ENCODE measurements around the gene RPS5.
A peak's percentile ranks its signal among the peaks of the same experiment; 100 is the strongest.
"Not testable (repeated sequence)": the region's sequence is repeated elsewhere in the genome, so short reads cannot be mapped to it uniquely, and the experiment has no call there.

Gene RPS5

DNA sequence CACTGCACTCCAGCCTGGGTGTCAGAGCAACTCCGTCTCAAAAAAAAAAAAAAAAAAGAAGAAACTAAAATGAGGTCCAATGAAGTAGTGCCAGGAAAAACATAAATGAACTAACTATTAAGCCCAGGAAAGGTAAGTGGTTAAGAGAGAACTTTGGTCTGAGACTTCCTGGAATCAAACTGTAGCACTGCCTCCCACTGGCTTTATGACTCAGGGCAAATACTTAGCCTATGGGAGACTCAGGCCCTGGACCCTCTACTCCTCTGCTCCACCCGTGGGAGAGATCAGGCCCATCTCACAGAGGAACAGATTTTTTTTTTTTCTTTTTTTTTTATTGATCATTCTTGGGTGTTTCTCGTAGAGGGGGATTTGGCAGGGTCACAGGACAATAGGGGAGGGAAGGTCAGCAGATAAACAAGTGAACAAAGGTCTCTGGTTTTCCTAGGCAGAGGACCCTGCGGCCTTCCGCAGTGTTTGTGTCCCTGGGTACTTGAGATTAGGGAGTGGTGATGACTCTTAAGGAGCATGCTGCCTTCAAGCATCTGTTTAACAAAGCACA, 16.9 kb downstream of the RPS5 start:
- DNase-seq (ENCODE audit: low spot score), result not testable (repeated sequence)

DNA sequence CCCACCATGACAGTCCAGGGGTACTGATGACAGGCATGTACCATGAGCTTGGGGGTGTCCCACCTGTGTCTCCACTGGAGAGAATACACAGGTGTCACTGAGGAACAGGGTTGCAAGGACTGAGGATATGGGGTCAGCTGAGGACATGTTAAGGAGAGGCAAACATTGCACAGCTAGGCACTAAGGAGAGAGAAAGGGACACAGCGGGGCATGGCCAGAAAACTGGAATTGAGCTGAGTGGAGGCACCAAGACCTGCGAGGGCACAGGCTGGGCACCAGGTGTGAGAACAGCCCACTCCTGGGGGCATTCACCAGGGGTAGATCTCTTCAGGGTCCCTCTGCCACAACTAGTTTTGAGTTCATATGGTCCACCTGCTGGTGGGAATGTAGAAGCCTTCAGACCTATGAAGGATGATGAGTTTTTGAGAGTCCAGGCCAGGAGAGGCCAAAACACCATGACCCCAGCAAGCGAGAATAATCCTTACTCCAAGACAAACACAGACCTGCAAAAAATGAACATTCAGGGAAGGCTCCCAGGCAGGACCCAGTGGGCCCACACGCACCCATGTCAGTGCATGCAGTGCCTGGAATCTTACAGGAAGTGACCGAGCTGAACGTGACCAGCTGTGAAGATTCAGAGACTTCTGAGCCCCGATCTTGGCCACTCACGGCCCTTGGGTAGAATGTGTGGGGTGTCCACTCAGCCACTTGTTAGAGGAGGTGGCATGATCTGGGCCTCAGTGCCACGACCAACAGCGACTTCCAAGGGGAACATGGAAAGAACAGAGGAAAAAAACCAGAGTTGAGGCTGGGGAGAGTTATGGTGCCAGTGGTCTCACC, 20.0 kb downstream of the RPS5 start:
- no peak for DNase-seq (ENCODE audit: low spot score)

GRCh38 chr19:58407658-58408151, 20.6 kb downstream of the RPS5 start:
- no peak for DNase-seq (ENCODE audit: low spot score)

GRCh38 chr19:58408152-58409009, 21.3 kb downstream of the RPS5 start, which contains the start of gene ZNF584:
Gene ZNF584, plus strand, starts transcription at chr19:58408649. Its CDS starts 499 bp downstream, at chr19:58409148.
- DNase-seq (ENCODE audit: low spot score), result peak; percentile 89

DNA sequence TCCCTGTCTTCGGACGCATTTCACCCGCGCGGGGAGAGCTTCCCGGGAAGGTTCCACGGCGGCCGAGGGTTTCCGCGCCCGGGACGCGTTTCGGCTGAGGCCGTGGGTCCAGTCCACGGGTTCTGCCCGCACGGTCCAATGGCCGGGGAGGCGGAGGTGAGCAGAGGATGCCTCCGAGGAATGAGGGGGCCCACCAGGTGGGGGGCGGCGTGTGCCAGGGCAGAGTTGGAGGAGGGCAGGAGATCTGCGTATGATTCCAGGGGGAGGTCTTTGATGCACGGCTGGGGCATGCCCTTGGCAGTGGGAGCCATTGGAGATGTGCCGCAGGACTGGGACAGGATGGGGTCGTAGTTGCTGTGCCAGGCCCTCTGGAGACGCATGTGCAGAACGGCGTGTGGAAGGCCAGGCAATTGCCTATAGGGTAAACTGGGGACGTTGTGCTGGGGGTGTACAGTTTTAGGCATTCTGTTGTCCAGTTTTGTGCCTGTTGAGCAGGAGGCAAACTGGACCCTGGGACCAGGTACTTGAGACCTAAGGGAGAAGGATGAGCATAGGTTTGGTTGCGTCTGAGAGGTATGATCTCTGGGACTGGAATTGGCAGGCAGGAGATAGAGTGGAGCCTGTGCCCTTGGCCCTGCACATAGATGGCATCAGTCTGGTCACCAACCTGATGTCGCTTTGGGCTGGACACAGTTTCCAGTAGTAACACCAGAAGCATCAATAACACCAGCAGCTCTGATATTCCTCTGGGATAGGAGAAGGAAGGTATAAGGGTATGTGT, 22.1 kb downstream of the RPS5 start:
- no peak for DNase-seq (ENCODE audit: low spot score)

DNA sequence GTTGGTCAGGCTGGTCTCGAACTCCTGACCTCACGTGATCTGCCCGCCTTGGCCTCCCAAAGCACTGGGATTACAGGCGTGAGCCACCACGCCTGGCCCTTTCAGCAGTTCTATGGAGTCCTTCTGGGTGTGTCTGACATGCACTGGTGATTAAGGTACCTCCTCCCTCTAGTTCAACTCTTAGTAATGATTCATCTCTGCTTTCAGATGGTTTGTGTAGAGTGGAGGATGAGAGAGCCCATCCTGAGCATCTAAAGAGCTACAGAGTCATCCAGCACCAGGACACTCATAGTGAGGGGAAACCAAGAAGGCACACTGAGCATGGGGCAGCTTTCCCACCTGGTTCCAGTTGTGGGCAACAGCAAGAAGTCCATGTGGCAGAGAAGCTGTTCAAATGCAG, 29.5 kb downstream of the RPS5 start:
- no peak for DNase-seq (ENCODE audit: low spot score)

GRCh38 chr19:58417071-58417470, 30.0 kb downstream of the RPS5 start:
- no peak for DNase-seq (ENCODE audit: low spot score)

- no peak for DNase-seq (ENCODE audit: low spot score)
These were observed 41.5 kb downstream of the RPS5 start for GRCh38 chr19:58428617-58429016.

GRCh38 chr19:58429745-58430144, 42.7 kb downstream of the RPS5 start:
- no peak for DNase-seq (ENCODE audit: low spot score)

DNA sequence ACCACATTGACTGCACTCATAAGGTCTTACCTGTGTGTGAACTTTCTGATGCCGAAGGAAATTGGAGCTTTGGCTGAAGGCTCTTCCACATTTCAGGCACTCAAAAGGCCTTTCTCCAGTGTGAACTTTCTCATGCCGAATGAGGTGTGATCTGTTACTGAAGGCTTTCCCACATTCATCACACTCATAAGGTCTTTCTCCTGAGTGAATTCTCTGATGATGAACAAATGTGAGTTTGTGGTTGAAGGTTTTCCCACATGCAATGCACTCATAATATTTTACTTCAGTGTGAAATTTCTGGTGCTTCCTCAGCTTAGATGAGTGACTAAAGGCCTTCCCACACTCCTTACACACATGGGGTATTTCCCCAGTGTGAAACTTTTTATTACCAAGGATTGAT, 47.1 kb downstream of the RPS5 start:
- no peak for DNase-seq (ENCODE audit: low spot score)

DNA sequence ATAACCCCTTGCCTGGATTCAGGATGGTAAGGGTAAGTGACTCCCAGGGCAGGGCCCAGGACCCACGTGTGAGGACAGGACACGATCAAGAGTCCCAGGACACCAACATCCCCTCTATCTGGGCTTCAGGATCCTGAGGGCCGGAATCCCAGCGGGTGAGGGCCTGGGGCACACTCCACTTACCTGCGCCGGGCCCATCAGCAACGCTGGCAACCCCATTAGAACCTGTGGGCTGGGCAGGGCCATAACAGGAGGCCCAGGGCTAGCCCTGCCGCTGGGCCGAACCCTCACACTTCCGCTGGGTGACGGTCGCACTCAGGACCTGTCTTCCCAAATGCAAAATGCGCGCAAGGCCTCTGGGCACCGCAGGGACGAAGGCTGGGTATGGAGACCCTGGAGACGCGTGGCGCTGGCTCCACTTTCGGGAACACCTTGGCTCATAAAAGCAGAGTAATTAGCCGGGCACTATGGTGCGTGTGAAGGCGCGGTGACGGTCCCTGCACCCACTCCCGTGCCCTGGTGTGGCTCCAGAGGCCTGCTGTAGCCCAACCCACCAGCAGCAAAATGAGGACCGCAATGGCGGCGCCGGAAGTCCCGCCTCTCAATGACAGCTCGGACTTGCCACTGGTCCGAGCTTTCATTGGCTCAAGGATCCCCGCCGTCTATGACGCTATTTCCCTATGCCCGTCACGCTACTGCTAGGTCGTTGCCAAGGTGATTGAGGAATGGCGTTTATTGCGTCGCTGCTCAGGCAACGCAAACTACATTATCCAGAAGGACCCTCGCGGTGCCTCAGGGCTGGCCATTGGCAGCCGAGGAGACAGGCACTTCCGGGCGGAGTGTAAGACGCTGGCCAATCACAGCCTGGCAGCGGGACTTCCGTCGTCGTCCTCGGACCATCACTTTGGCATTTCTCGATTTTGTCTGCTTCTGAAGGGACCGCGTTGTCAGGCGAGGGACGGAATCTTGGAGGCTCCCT, 52.8 kb downstream of the RPS5 start, which contains the start of gene ZNF132:
Gene ZNF132, minus strand, starts transcription at position 578 of the 979 bp plus-strand sequence. Its CDS starts 332 bp downstream, at position 246.
- DNase-seq (ENCODE audit: low spot score), result peak; percentile 98

- no peak for DNase-seq (ENCODE audit: low spot score)
These were observed 53.5 kb downstream of the RPS5 start for GRCh38 chr19:58440556-58440955.

GRCh38 chr19:58442986-58443385, 55.9 kb downstream of the RPS5 start:
- not testable (repeated sequence) for DNase-seq (ENCODE audit: low spot score)

Small RNA genes within 50 kb of the gene (small RNA-seq; reads per million reads assigned to genes)
- gene MIR4754 (0 to 0.05 reads per million in 2 experiments), gene RNA5SP473 (0.03 to 0.04 reads per million in 2 experiments)

All from SK-N-DZ (cell line).